DMS53 (cell line): ENCODE measurements around the gene ANO10.
A peak's percentile ranks its signal among the peaks of the same experiment; 100 is the strongest.

ENCODE experiments used
- DNase-seq: peaks from one replicate; lab custom pipeline; 2025; lab: John Stamatoyannopoulos, UW

Gene ANO10

GRCh38 chr3:43415088-43415487 lies 206.7 kb downstream of the ANO10 start:
- no peak for DNase-seq

GRCh38 chr3:43413676-43414368 lies 208.0 kb downstream of the ANO10 start:
- no peak for DNase-seq

GRCh38 chr3:43411429-43411828 lies 210.4 kb downstream of the ANO10 start:
- no peak for DNase-seq

- no peak for DNase-seq
These were observed 211.2 kb downstream of the ANO10 start for GRCh38 chr3:43410592-43410991.

GRCh38 chr3:43409506-43409905 lies 212.3 kb downstream of the ANO10 start:
- DNase-seq = no peak

- no peak for DNase-seq
These were observed 215.2 kb downstream of the ANO10 start for GRCh38 chr3:43406643-43407023.

GRCh38 chr3:43405888-43406642 lies 215.7 kb downstream of the ANO10 start:
- no peak for DNase-seq

GRCh38 chr3:43400781-43401730 lies 220.8 kb downstream of the ANO10 start:
- no peak for DNase-seq

- no peak for DNase-seq
These were observed 221.6 kb downstream of the ANO10 start for GRCh38 chr3:43400167-43400566.

- no peak for DNase-seq
These were observed 222.8 kb downstream of the ANO10 start for GRCh38 chr3:43399034-43399433.

GRCh38 chr3:43394041-43394554 lies 227.7 kb downstream of the ANO10 start:
- DNase-seq = no peak

- no peak for DNase-seq
These were observed 230.2 kb downstream of the ANO10 start for GRCh38 chr3:43391621-43392020.

GRCh38 chr3:43390255-43390588 lies 231.6 kb downstream of the ANO10 start:
- no peak for DNase-seq

GRCh38 chr3:43389388-43390254 lies 232.2 kb downstream of the ANO10 start:
- no peak for DNase-seq

- no peak for DNase-seq
These were observed 232.9 kb downstream of the ANO10 start for GRCh38 chr3:43388915-43389314.

- DNase-seq = no peak
These were observed 233.6 kb downstream of the ANO10 start for GRCh38 chr3:43388175-43388574.

- DNase-seq = no peak
These were observed 242.5 kb downstream of the ANO10 start for GRCh38 chr3:43379343-43379742.

- peak; percentile 27 for DNase-seq
These were observed 243.5 kb downstream of the ANO10 start for GRCh38 chr3:43378066-43378935.

GRCh38 chr3:43373560-43373928 lies 248.3 kb downstream of the ANO10 start:
- no peak for DNase-seq

GRCh38 chr3:43372809-43373559 lies 248.8 kb downstream of the ANO10 start:
- no peak for DNase-seq
